Peyer's patch (tissue), 4 donors: ENCODE data around the gene LMO7. TPM values are rescaled to one million over a fixed set of nuclear protein-coding genes. Genes with fewer than 3 reads are reported as not detected.

Experiments
- DNase-seq, 3 donors: peaks; one replicate each; pipeline ENCODE4 v3.0.0-alpha.2; 2017 to 2019
- H3K27ac ChIP-seq, 4 donors: fragments of 200-600 bp; sonication (generic); one replicate each; pipeline ENCODE4 v1.5.1; 2016 to 2019
- H3K27me3 ChIP-seq, 2 donors: fragments of 200-600 bp; sonication (generic); one replicate each; pipeline ENCODE4 v1.5.1; 2019
- H3K36me3 ChIP-seq, 3 donors: fragments of 200-600 bp; sonication (generic); one replicate each; pipeline ENCODE4 v1.5.1; 2016 to 2019
- H3K4me1 ChIP-seq, 4 donors: fragments of 200-600 bp; sonication (generic); one replicate each; pipeline ENCODE4 v1.5.1; 2016 to 2019
- H3K4me3 ChIP-seq, 4 donors: fragments of 200-600 bp; sonication (generic); 1 replicate in 3 of 4; 2 replicates in 1 of 4; pipeline ENCODE4 v1.5.1; 2016 to 2019; ENCODE audit warnings: mild to moderate bottlenecking in 1 of 4
- H3K9me3 ChIP-seq, 4 donors: fragments of 200-600 bp; sonication (generic); one replicate each; pipeline ENCODE4 v1.5.1; 2016 to 2019; ENCODE audit warnings: mild to moderate bottlenecking in 1 of 4
- CTCF ChIP-seq, 6 experiments: fragments of 450-650 bp in 4 of 6; fragments of 200-600 bp in 2 of 6; sonication (generic) in 1 of 6; IDR thresholded peaks; one replicate each; pipeline ENCODE4 v1.5.1; 2017 to 2019; ENCODE audit warnings: antibody characterized with exemption in 6 of 6, mild to moderate bottlenecking in 3 of 6, moderate library complexity in 1 of 6
- POLR2A ChIP-seq, 2 donors: fragments of 450-650 bp; IDR thresholded peaks; one replicate each; pipeline ENCODE4 v1.5.1; 2017; ENCODE audit warnings: antibody characterized with exemption in 2 of 2, mild to moderate bottlenecking in 2 of 2, moderate library complexity in 2 of 2
- total RNA-seq, 4 donors: library from RNA; depleted of rRNA; stranded (reverse); fragments of >200 nt; gene quantifications; one replicate each; pipeline ENCODE4 v1.1.0, GENCODE V29; 2016

The LMO7 gene
- total RNA-seq, 4 donors from 2014 or later: 74.3 to 365 (median 327) TPM

GRCh38 chr13:75762955-75763354 is 126.8 kb downstream of the LMO7 start:
- Histone ChIP-seq H3K27ac (peak overlapping the region; percentile 39 to 87 (median 76)), H3K27me3 (no peaks in the 10 kb centered on the region), H3K9me3 (no peaks in the 10 kb centered on the region), H3K4me1 (peaks cover 0 to 6% (median 2%) of the 10 kb centered on the region in 4 donors), H3K4me3 (peak overlapping the region in 3 of 4 donors; percentile 26 to 59 (median 54)), H3K36me3 (no peaks in the 10 kb centered on the region)
- TF ChIP-seq CTCF (IDR thresholded peaks at IDR 0.05) (no peak), POLR2A (IDR thresholded peaks at IDR 0.05) (no peak)
- DNase-seq: no peak

- Histone ChIP-seq H3K27me3 (no peaks in the 10 kb centered on the region), H3K4me1 (peaks cover 0 to 6% (median 2%) of the 10 kb centered on the region in 4 donors), H3K9me3 (no peaks in the 10 kb centered on the region), H3K27ac (peak overlapping the region in 1 of 4 donors; percentile 87), H3K4me3 (peak overlapping the region in 2 of 4 donors; percentile 54 to 59), H3K36me3 (no peaks in the 10 kb centered on the region)
- DNase-seq: no peak
- TF ChIP-seq CTCF (IDR thresholded peaks at IDR 0.05): no peak
- TF ChIP-seq POLR2A (IDR thresholded peaks at IDR 0.05): no peak
Measured at GRCh38 chr13:75763512-75763911, 127.4 kb downstream of the LMO7 start.

- Histone ChIP-seq H3K27me3 (no peaks in the 10 kb centered on the region), H3K36me3 (no peaks in the 10 kb centered on the region), H3K4me3 (peak overlapping the region in 2 of 4 donors; percentile 54 to 59), H3K4me1 (peaks cover 0 to 6% (median 2%) of the 10 kb centered on the region in 4 donors), H3K27ac (no peak overlapping the region), H3K9me3 (no peaks in the 10 kb centered on the region)
- peak in 1 of 3 donors; percentile 48 for DNase-seq
- TF ChIP-seq CTCF (IDR thresholded peaks at IDR 0.05) (no peak), POLR2A (IDR thresholded peaks at IDR 0.05) (no peak)
Measured at GRCh38 chr13:75764251-75764925, 128.3 kb downstream of the LMO7 start.

GRCh38 chr13:75764926-75765310 is 128.8 kb downstream of the LMO7 start:
- no peaks in the 10 kb centered on the region for H3K9me3 ChIP-seq

GRCh38 chr13:75766636-75767035 is 130.5 kb downstream of the LMO7 start:
- Histone ChIP-seq H3K4me3 (peak overlapping the region in 1 of 4 donors; percentile 3), H3K4me1 (no peaks in the 10 kb centered on the region), H3K27ac (peak overlapping the region in 1 of 4 donors; percentile 3), H3K9me3 (no peaks in the 10 kb centered on the region), H3K36me3 (no peaks in the 10 kb centered on the region), H3K27me3 (no peaks in the 10 kb centered on the region)
- DNase-seq: no peak
- no peak for TF ChIP-seq CTCF (IDR thresholded peaks at IDR 0.05)

More at GRCh38 chr13:75764926-75765310, 128.8 kb downstream of the LMO7 start:
- H3K4me1 ChIP-seq: peaks cover 0 to 4% (median under 1%) of the 10 kb centered on the region in 4 donors
- no peak for TF ChIP-seq POLR2A (IDR thresholded peaks at IDR 0.05)
- DNase-seq: no peak
- peak overlapping the region in 2 of 4 donors; percentile 14 to 54 for H3K4me3 ChIP-seq
- no peaks in the 10 kb centered on the region for H3K27me3 ChIP-seq
- no peaks in the 10 kb centered on the region for H3K36me3 ChIP-seq
- no peak overlapping the region for H3K27ac ChIP-seq

- Histone ChIP-seq H3K9me3 (no peaks in the 10 kb centered on the region), H3K27me3 (no peaks in the 10 kb centered on the region), H3K4me3 (no peak overlapping the region), H3K27ac (no peak overlapping the region), H3K4me1 (peaks cover 0 to 3% (median 0%) of the 10 kb centered on the region in 4 donors), H3K36me3 (no peaks in the 10 kb centered on the region)
- no peak for TF ChIP-seq CTCF (IDR thresholded peaks at IDR 0.05)
- TF ChIP-seq POLR2A (IDR thresholded peaks at IDR 0.05): no peak
- DNase-seq: no peak
Measured at GRCh38 chr13:75769141-75769905, 133.2 kb downstream of the LMO7 start.
